GM18511 (cell line): Measurements from ENCODE around the gene GTF2A1.
A peak's percentile ranks its signal among the peaks of the same experiment; 100 is the strongest.
"Not testable (repeated sequence)": the region's sequence is repeated elsewhere in the genome, so short reads cannot be mapped to it uniquely, and the experiment has no call there.

ENCODE experiments used
- ATAC-seq: cut with Tn5 transposase; IDR thresholded peaks from one replicate; pipeline ENCODE4 v1.9.1; 2021; ENCODE audit warnings: mild to moderate bottlenecking, moderate library complexity; ENCODE audit not compliant: unreplicated experiment

Gene GTF2A1

GRCh38 chr14:81233615-81234014, 12.9 kb upstream of the GTF2A1 start:
- no peak for ATAC-seq

GRCh38 chr14:81231540-81231939, 10.8 kb upstream of the GTF2A1 start:
- ATAC-seq: no peak

GRCh38 chr14:81224222-81224621, 3.5 kb upstream of the GTF2A1 start:
- no peak for ATAC-seq

- not testable (repeated sequence) for ATAC-seq
Observed at GRCh38 chr14:81223788-81224187, 3.0 kb upstream of the GTF2A1 start.

- ATAC-seq: no peak
Observed at GRCh38 chr14:81222691-81223090, 1.9 kb upstream of the GTF2A1 start.

- no peak for ATAC-seq
Observed at GRCh38 chr14:81222126-81222525, 1.4 kb upstream of the GTF2A1 start.

- no peak for ATAC-seq
Observed at GRCh38 chr14:81221579-81222102, 882 bp upstream of the GTF2A1 start.

GRCh38 chr14:81220580-81220829, 254 bp downstream of the GTF2A1 start:
- ATAC-seq: no peak

- no peak for ATAC-seq
Observed at GRCh38 chr14:81219759-81220579, 790 bp downstream of the GTF2A1 start.

GRCh38 chr14:81219210-81219758, 1.5 kb downstream of the GTF2A1 start:
- ATAC-seq: peak; percentile 61

- peak; percentile 84 for ATAC-seq
Observed at GRCh38 chr14:81211844-81212243, 8.9 kb downstream of the GTF2A1 start.

GRCh38 chr14:81209167-81209836, 11.5 kb downstream of the GTF2A1 start:
- peak; percentile 58 for ATAC-seq

GRCh38 chr14:81208489-81208888, 12.3 kb downstream of the GTF2A1 start:
- ATAC-seq: no peak

- ATAC-seq: no peak
Observed at GRCh38 chr14:81206115-81206514, 14.6 kb downstream of the GTF2A1 start.

GRCh38 chr14:81205639-81206038, 15.1 kb downstream of the GTF2A1 start:
- no peak for ATAC-seq

GRCh38 chr14:81200054-81200453, 20.7 kb downstream of the GTF2A1 start:
- ATAC-seq: no peak

- no peak for ATAC-seq
Observed at GRCh38 chr14:81199084-81199483, 21.7 kb downstream of the GTF2A1 start.

GRCh38 chr14:81198651-81199050, 22.1 kb downstream of the GTF2A1 start:
- ATAC-seq: no peak

GRCh38 chr14:81193924-81194633, 26.7 kb downstream of the GTF2A1 start:
- ATAC-seq: peak; percentile 79

- ATAC-seq: no peak
Observed at GRCh38 chr14:81192594-81192993, 28.2 kb downstream of the GTF2A1 start.

- peak; percentile 89 for ATAC-seq
Observed at GRCh38 chr14:81187832-81188522, 32.8 kb downstream of the GTF2A1 start.
